MM.1S (cell line): ENCODE measurements around the gene REN.
A peak's percentile ranks its signal among the peaks of the same experiment; 100 is the strongest.

Experiments used
- DNase-seq: peaks from one replicate; pipeline ENCODE4 v3.0.0-alpha.2; 2015
- H2AFZ ChIP-seq: fragments of 300-600 bp; sonication (generic); 2 replicates; pipeline ENCODE4 v1.6.0; 2016; ENCODE audit warnings: antibody characterized with exemption, low read length
- H3F3A ChIP-seq: fragments of 300-600 bp; sonication (generic); 2 replicates; pipeline ENCODE4 v1.6.1; 2016; ENCODE audit warnings: mild to moderate bottlenecking, antibody characterized with exemption, low read length, moderate library complexity, mixed read lengths; ENCODE audit not compliant: insufficient read depth
- H3K27ac ChIP-seq: fragments of 300-600 bp; sonication (generic); 2 replicates; pipeline ENCODE4 v1.5.1; 2016; ENCODE audit warnings: mild to moderate bottlenecking, low read length
- H3K27me3 ChIP-seq: fragments of 300-600 bp; sonication (generic); replicated peaks from 2 replicates; pipeline ENCODE4 v1.6.0; 2016; ENCODE audit warnings: low read length; ENCODE audit not compliant: insufficient read depth
- H3K36me3 ChIP-seq: fragments of 300-600 bp; sonication (generic); replicated peaks from 2 replicates; pipeline ENCODE4 v1.6.1; 2016; ENCODE audit warnings: mild to moderate bottlenecking, low read length, mixed read lengths; ENCODE audit not compliant: insufficient read depth
- H3K4me1 ChIP-seq: fragments of 300-600 bp; sonication (generic); 2 replicates; pipeline ENCODE4 v1.6.1; 2016; ENCODE audit warnings: low read length, mixed read lengths
- H3K4me2 ChIP-seq: fragments of 300-600 bp; sonication (generic); 2 replicates; pipeline ENCODE4 v1.6.0; 2016; ENCODE audit warnings: low read depth, low read length
- H3K4me3 ChIP-seq: fragments of 300-600 bp; sonication (generic); 2 replicates; pipeline ENCODE4 v1.5.1; 2016; ENCODE audit warnings: low read length, mixed read lengths
- H3K79me2 ChIP-seq: fragments of 300-600 bp; sonication (generic); 2 replicates; pipeline ENCODE4 v1.6.1; 2016; ENCODE audit warnings: mixed run types, low read length, mixed read lengths
- H3K9ac ChIP-seq: fragments of 300-600 bp; sonication (generic); 2 replicates; pipeline ENCODE4 v1.6.1; 2016; ENCODE audit warnings: low read length, mixed read lengths
- H3K9me2 ChIP-seq: fragments of 300-600 bp; sonication (generic); replicated peaks from 2 replicates; pipeline ENCODE4 v1.6.1; 2016; ENCODE audit warnings: mild to moderate bottlenecking, low read length, mixed read lengths; ENCODE audit not compliant: insufficient read depth
- H3K9me3 ChIP-seq: fragments of 300-600 bp; sonication (generic); replicated peaks from 2 replicates; pipeline ENCODE4 v1.6.1; 2016; ENCODE audit warnings: mild to moderate bottlenecking, low read length, mixed read lengths; ENCODE audit not compliant: insufficient read depth
- H4K20me1 ChIP-seq: fragments of 300-600 bp; sonication (generic); 2 replicates; pipeline ENCODE4 v1.6.1; 2016; ENCODE audit warnings: mild to moderate bottlenecking, low read length, moderate library complexity, mixed read lengths; ENCODE audit not compliant: insufficient read depth
- EZH2 ChIP-seq: fragments of 300-600 bp; sonication (generic); optimal IDR thresholded peaks from 2 replicates; pipeline ENCODE3; 2017; ENCODE audit warnings: low read depth, mild to moderate bottlenecking, antibody characterized with exemption, low read length, mixed read lengths
- EZH2phosphoT487 ChIP-seq: fragments of 300-600 bp; sonication (generic); IDR thresholded peaks from 2 replicates; pipeline ENCODE4 v1.6.1; 2018; ENCODE audit warnings: antibody characterized with exemption, low read length
- TF ChIP-seq, protein P1 (sequence below): fragments of 300-600 bp; sonication (generic); IDR thresholded peaks from 2 replicates; pipeline ENCODE4 v1.5.1; 2016; ENCODE audit warnings: antibody characterized with exemption, low read length, mixed read lengths

The REN gene

DNA sequence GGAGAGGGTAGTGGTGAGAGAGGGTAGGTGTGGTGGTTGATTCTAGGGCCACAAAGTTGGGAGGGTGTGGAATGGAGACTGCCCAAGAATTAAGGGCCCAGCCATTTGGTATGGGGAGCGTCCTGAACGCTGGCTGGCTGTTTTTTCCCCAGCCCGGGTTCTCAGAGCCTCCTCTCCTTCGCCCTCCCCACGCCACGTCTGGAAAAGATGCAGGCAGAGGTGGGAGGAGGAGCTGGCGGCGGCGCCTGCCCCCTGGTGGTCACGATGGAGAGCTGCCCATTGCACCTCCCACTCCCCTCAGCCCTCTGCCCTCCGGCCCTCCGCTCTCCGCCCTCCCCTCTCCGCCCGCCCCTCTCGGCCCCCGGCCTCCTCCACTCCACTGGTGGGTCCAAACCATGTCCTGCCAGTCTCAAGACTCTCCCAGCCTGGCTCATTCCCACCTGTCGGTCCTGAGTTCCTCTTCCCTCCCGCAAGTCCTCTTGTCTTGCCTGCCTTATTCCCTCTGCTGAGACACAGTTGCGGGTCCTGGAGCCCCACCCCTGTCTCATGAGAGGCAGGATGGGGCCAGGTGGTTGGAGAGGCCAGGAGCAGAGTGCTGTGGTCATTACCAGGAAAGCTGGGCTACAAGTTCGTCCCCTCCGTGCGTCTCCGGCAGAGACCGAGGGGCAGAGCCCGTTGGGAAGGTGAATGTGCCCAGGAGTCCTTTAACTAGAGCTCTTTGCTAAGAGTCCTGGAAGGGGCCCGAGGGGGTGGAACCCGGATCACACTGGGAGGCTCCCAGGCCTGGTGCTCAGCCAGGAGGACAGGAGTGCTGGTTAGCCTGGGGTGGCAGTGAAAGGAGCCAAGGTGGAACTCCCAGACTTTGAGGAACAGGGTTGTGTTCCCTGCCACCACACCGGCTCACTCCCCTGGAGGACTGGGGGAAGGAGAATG lies 36.9 kb downstream of the REN start:
- Histone ChIP-seq H3K79me2 (no peaks in the 10 kb centered on the region), H3K4me3 (no peak overlapping the region), H3K4me2 (peak overlapping the region; percentile 64), H3F3A (no peaks in the 10 kb centered on the region), H3K4me1 (no peaks in the 10 kb centered on the region), H3K27ac (no peak overlapping the region), H2AFZ (peak overlapping the region; percentile 74), H3K9me2 (no peaks in the 10 kb centered on the region), H4K20me1 (no peaks in the 10 kb centered on the region), H3K9ac (no peak overlapping the region), H3K9me3 (no peaks in the 10 kb centered on the region), H3K36me3 (no peaks in the 10 kb centered on the region), H3K27me3 (no peaks in the 10 kb centered on the region)
- TF ChIP-seq, protein P1, sequence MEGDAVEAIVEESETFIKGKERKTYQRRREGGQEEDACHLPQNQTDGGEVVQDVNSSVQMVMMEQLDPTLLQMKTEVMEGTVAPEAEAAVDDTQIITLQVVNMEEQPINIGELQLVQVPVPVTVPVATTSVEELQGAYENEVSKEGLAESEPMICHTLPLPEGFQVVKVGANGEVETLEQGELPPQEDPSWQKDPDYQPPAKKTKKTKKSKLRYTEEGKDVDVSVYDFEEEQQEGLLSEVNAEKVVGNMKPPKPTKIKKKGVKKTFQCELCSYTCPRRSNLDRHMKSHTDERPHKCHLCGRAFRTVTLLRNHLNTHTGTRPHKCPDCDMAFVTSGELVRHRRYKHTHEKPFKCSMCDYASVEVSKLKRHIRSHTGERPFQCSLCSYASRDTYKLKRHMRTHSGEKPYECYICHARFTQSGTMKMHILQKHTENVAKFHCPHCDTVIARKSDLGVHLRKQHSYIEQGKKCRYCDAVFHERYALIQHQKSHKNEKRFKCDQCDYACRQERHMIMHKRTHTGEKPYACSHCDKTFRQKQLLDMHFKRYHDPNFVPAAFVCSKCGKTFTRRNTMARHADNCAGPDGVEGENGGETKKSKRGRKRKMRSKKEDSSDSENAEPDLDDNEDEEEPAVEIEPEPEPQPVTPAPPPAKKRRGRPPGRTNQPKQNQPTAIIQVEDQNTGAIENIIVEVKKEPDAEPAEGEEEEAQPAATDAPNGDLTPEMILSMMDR, result peak; percentile 91
- no peak for TF ChIP-seq EZH2phosphoT487
- DNase-seq, result peak; percentile 60

DNA sequence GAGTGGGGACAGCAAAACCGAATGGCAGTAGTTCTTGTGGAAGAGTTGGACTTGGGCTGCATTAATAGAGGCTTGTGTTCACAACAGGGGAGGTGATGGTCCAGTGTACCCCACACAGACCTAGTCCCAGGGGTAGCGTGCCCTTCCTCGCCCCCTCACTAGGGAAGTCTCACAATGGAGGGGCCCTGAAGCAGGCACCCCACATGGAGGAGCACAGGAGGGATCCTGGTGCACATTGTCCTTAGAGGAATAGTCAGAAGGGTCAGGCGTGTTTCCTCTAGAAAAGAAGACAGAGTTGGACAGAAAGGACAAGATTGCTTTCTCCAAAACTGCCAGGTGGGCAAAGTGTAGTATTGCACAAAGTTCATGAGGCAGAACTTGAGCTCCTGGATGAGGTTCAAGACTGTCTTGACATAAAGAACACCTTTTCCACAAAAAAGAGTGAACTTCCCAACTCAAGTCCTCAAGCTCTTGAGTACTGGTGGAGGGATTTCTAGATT lies 37.6 kb downstream of the REN start:
- H3K27me3 ChIP-seq, result no peaks in the 10 kb centered on the region
- H3K4me1 ChIP-seq, result no peaks in the 10 kb centered on the region
- H3F3A ChIP-seq, result no peaks in the 10 kb centered on the region
- no peaks in the 10 kb centered on the region for H3K79me2 ChIP-seq
- DNase-seq, result no peak
- TF ChIP-seq EZH2, result no peak
- TF ChIP-seq, protein P1, result no peak
- no peak for TF ChIP-seq EZH2phosphoT487
- no peaks in the 10 kb centered on the region for H3K36me3 ChIP-seq
- no peaks in the 10 kb centered on the region for H4K20me1 ChIP-seq
- peak overlapping the region; percentile 64 for H3K4me2 ChIP-seq
- H3K9ac ChIP-seq, result no peak overlapping the region
- no peaks in the 10 kb centered on the region for H3K9me2 ChIP-seq
- no peak overlapping the region for H3K4me3 ChIP-seq
- no peak overlapping the region for H3K27ac ChIP-seq
- H2AFZ ChIP-seq, result peak overlapping the region; percentile 74
- H3K9me3 ChIP-seq, result no peaks in the 10 kb centered on the region

DNA sequence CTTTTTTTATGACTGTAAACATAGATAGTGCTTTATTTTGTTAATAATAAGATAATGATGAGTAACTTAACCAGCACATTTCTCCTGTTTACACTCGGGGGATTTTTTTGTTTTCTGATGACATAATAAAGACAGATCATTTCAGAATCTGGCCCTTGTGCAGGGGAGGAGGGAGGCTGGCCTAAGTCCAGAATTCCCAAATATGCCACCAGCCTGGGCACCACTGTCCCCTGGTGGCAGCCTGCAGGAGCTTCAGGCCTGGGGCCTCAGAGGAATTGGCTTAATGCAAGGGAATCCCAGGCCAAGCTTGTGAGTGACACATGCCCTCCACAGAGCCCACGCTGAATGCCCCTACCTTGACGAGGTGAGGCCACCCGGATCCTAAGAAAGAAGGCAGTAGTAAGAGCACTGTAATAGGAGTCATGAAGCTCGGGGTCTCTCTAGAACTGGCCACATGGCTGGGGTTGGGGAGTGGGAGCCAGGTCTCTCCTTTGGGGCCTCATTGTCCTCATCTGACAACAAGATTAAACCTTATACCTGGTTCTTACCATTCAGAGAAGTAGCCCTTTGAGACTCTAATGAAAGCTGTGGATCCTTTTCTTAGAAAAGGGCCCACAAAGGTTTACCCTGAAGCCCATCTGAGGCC lies 38.4 kb downstream of the REN start:
- Histone ChIP-seq H4K20me1 (no peaks in the 10 kb centered on the region), H3K4me2 (no peak overlapping the region), H3K9me3 (no peaks in the 10 kb centered on the region), H3K9ac (no peak overlapping the region), H3K4me1 (no peaks in the 10 kb centered on the region), H3K9me2 (no peaks in the 10 kb centered on the region), H3K27ac (no peak overlapping the region), H2AFZ (0 out of 2 replicates have a peak overlapping the region, but pooled peaks have one; percentile 74), H3K79me2 (no peaks in the 10 kb centered on the region), H3K4me3 (no peak overlapping the region), H3F3A (no peaks in the 10 kb centered on the region), H3K27me3 (no peaks in the 10 kb centered on the region), H3K36me3 (no peaks in the 10 kb centered on the region)
- peak; percentile 28 for DNase-seq
- no peak for TF ChIP-seq EZH2phosphoT487
- TF ChIP-seq, protein P1, result peak; percentile 86
- TF ChIP-seq EZH2, result no peak
